Stimulated activated CD8-positive, alpha-beta memory T cell treated with anti-CD3 and anti-CD28 coated beads, Interleukin-4, amount 100 ng/mL, for 24 hours (primary cell): ENCODE measurements around the gene MCF2L.

ENCODE experiments used
- DNase-seq: peaks from one replicate; pipeline ENCODE4 v3.0.0-alpha.2; 2020; ENCODE audit warnings: low read depth

The MCF2L gene

DNA sequence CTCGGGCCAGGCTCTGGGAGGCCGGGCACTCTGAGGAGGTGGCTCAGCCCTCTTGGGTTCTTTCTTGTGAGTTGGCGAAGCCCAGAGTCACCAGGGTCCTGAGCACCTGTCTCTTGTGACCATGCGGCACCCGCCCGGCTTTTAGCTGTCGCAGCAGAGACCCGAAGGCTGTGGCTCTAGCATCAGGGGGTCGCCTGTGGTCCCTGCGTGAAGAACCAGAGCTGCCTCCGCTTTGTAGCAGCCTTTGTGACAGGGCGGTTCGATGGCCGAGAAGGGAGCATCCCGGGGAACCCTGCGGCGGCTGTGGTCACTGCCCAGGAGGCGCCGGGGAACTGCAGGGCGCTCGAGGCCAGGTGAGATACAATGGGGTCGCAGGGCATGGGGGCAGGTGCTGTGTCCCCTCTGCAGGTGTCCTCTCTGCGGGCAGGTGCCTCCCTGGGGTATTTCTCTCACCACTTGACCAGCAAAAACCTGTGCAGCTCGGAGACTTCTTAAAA, 10.4 kb downstream of the MCF2L start:
- no peak for DNase-seq

GRCh38 chr13:112980434-112980833, 11.4 kb downstream of the MCF2L start:
- DNase-seq: no peak

DNA sequence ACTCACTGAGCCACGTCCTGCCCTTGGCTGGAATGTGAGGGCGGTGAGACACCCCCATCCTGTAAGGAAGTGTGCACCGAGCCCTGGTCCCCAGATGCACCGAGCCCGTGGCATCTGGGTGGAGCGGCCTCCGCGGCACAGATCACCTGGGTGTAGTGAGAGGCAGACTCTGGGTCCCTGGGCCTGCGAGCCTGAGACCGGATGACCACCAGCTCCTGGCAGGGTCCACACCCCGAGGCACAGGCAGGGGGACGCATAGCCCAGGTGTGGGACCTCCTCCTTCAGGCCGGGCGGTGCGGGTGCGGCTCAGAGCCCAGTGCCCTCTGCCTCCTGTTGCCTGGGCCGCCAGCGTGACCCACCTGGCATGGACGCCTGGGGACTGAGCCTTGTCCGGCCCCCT, 12.4 kb downstream of the MCF2L start:
- DNase-seq: no peak

DNA sequence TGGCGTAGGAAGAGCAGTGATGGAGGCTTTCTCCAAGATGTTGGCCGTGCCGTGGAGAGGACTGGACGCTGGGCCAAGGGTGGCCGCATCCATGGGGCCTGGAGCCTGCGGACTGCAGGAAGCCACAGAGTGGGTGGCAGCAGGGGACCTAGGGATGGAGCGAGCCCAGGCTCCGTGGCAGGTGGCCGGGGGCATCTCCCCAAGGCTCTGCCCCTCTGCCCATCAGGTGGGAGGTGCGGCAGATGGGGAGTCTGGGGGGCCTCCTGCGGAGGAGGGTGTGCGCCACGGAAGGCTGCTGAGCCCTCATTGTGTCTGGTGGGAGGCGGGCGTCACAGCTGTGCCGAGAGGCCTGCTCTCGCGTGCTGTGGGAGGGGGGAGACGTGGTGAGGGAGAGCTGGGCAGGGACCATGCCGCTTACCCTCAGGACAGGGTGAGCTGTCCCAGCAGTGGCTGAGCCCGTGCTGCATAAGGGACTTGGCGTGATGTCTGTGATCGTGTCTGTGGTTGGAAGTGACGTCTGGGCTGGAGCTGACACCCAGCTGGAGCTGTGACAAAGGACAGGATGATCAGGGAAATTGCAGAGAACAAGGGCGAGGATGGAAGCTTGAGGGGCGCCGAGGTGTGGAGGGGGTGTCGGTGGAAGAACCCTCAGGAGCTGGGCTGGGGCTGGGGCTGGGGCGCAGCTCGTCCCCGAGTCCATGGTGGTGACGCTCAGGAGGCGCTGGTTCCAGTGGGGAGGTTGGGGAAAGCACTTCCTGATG, 13.4 kb downstream of the MCF2L start:
- no peak for DNase-seq

GRCh38 chr13:112983042-112983305, 14.0 kb downstream of the MCF2L start:
- no peak for DNase-seq

GRCh38 chr13:112983428-112984196, 14.6 kb downstream of the MCF2L start:
- no peak for DNase-seq

DNA sequence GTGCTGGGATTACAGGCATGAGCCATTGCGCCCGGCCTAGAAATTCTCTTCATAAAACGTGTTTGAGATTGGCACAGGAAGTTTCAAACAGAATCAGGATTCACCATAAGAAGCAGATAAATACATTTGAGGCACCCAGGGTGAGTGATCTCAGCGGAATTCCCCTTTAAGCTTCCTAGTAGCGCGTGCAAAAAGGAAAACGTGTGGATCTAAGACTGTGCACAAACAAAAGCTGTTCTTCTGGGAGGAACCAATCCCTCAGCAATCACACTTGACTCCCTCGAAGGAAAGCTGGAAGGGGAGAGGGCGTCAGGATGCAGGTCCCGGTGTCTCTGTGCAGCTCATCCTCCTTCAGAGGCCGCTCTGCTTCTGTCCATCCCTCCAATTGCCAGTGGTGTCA, 15.5 kb downstream of the MCF2L start:
- no peak for DNase-seq

- no peak for DNase-seq
Measured at GRCh38 chr13:112984954-112985802, 16.2 kb downstream of the MCF2L start.

DNA sequence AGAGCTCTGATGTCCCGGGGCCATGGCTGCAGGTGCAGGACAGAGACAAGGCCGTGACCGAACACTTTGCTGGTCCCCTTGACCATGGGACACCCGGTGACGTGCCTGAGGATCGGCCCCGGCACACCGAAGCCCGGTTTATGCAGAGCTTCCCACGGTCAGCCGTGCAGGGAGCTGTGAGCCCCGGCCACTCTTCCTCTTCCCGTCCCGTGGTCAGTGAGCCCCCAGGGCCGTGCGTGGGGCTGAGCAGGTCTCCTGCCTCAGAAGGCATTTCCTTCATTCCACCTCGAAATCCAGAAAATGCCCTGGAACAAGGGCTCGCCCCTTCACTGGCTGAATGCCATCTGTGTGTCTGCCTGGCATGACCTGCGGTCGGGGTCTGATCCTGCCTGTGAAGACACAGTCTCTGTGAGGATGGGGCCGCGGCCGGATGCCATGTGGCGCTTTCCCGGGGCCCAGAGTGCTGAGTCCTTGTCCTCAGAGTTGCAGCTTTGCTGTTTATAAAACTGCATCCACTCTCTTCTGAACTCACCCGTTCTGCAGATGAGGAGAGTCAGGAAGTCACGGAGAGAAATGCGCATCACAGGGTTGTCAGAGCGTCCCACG, 16.9 kb downstream of the MCF2L start:
- DNase-seq: no peak

DNA sequence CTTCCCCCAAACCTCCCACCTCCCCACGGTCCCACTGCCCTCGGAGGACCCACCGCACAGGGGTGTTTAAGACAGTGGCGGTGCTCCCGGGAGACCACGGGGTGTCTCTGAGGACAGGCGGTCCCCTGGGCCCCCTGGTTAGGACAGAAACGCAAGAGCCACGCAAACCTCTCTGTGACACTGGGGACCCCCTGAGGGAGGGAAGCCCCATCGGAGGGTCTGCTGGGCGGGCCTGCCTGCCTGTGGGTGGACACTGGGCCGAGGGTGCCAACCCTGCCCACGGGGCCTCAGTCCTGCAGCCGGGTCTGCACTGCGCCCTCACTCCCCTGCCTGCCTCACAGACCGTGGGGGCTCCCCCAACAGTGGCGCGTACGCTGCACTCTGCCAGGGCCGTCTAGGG, 17.5 kb downstream of the MCF2L start:
- no peak for DNase-seq

DNA sequence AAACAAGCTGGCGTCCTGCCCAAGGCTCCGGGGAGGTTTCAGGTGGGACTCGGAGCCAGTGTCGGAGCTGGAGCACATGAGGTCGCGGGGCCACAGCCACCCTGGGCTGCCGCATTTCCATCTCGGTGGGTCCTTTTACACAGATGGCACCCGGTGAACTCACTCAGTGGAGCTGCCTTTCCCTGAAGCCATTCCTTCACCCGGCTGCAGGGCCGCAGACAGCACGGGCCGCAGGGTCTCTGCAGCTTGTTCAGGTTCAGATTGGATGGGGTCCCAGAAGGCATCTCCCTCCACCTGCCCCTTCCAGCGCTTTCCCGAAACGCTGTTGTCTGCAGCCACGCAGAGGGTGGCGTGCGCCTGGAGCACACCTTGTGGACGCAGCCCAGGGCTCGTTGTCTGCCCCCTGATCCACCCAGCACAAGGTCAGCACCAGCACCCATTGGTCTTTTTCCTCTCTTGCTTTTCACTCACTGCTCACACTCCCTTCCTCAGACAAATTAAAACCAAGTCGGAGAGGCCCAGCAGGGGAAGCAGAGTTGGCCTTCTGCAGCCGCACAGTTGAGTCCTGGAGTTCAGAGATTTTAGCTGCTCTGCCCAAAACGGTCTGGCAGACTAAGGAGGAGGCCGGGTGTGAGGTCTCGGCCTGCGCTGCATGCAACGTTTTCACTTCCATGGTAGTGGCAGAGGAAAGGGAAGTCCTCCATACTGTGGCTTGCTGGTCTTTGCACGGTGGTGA, 18.1 kb downstream of the MCF2L start:
- DNase-seq: no peak

GRCh38 chr13:112987682-112988024, 18.6 kb downstream of the MCF2L start:
- DNase-seq: no peak

DNA sequence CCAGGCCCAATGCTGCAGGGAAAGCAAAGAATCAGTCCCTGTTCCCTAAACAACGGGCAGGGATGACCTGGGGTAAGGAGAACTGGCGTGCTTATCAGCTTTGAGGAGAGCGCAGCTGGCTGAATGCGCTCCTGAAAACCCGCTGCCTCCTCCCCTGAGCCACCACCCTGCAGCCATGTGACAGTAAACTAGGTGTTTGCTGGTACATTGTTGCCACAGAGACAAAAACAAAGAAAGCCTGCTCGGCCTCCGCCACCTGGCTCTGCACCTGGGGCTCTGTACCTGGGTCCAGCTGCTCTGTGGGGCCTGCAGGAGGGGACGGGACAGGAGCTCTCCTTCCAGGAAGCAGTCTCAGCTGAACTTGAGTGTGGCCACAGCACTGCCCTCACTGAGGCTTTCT, 21.8 kb downstream of the MCF2L start:
- DNase-seq: no peak

- DNase-seq: no peak
Measured at GRCh38 chr13:112991609-112992008, 22.6 kb downstream of the MCF2L start.

GRCh38 chr13:112992931-112993680, 24.1 kb downstream of the MCF2L start:
- DNase-seq: no peak

DNA sequence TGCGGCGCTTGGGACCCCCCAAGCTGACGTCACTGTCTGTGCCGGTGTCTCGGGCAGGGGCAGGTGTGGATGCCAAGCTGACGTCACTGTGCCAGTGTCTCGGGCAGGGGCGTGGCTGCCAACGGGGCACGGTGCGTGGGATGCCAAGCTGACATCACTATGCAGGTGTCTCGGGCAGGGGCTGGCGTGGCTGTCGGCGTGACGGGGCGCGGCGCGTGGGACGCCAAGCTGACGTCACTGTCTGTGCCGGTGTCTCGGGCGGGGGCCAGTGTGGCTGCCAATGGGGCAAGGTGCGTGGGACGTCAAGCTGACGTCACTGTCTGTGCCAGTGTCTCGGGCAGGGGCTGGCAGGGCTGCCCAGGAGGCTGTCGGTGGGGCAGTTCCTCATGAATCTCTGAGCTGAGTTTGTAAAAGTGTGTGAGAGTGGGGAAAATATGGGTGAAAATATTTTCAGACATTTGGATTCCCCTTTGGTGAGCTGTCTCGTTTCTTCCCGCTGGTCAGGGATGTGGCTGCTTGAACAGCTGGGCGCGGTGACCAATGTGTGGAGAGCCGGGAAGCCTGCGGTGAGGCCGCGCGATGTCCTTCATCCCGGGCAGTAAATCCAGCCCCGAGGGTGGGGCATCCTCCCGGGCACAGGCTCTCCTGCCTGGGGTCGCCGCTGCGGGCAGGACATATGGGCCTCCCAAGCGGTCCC, 25.2 kb downstream of the MCF2L start:
- DNase-seq: no peak

GRCh38 chr13:112994781-112995355, 25.9 kb downstream of the MCF2L start:
- DNase-seq: no peak

GRCh38 chr13:112995395-112996191, 26.6 kb downstream of the MCF2L start:
- no peak for DNase-seq

GRCh38 chr13:112996671-112997091, 27.7 kb downstream of the MCF2L start:
- no peak for DNase-seq
